Caco-2 (cell line): ENCODE measurements around the gene ZNHIT6. TPM values are rescaled to one million over a fixed set of nuclear protein-coding genes. Genes with fewer than 3 reads are reported as not detected.

Source experiments
- Bru-seq: library from RNA; stranded (reverse); fragments of 400-500 nt; gene quantifications from one replicate; lab custom pipeline; 2021; lab: Mats Ljungman, UMichigan
- BruChase-seq, 2 experiments: library from RNA; stranded (reverse); fragments of 400-500 nt; gene quantifications; one replicate each; lab custom pipeline; 2021; lab: Mats Ljungman, UMichigan
- BruUV-seq: library from RNA; stranded (reverse); fragments of 400-500 nt; replicated peaks from 2 replicates; lab custom pipeline; 2021; lab: Mats Ljungman, UMichigan
- CTCF ChIA-PET: fragments of 300-600 bp; sonication (Branson Sonifier 250); formaldehyde crosslinking; loops from one replicate; lab custom pipeline; 2022; ENCODE audit warnings: antibody characterized with exemption; lab: Charles Lee
- POLR2A ChIA-PET: fragments of 300-600 bp; sonication (Branson Sonifier 250); formaldehyde crosslinking; loops from one replicate; lab custom pipeline; 2022; ENCODE audit warnings: antibody characterized with exemption; lab: Charles Lee
- DNase-seq, 2 experiments: peaks; one replicate each; pipeline versions ENCODE4 v3.0.0 to v3.0.0-alpha.2; 2020 to 2022
- H3K27me3 ChIP-seq: replicated peaks from 2 replicates; pipeline ENCODE4 v1.6.0; 2011; ENCODE audit warnings: low read length; ENCODE audit not compliant: control insufficient read depth, insufficient read depth
- H3K36me3 ChIP-seq: 2 replicates; pipeline ENCODE4 v1.5.1; 2011; ENCODE audit warnings: low read length; ENCODE audit not compliant: control insufficient read depth, insufficient read depth
- H3K4me1 ChIP-seq: fragments of 250-450 bp; sonication (Bioruptor Pico); 2 replicates; pipeline ENCODE4 v1.5.1; 2020; ENCODE audit warnings: mild to moderate bottlenecking
- H3K4me3 ChIP-seq: 2 replicates; pipeline ENCODE4 v1.5.1; 2011; ENCODE audit warnings: low read depth, mild to moderate bottlenecking, control low read depth, low read length
- H3K9me3 ChIP-seq: fragments of 250-450 bp; sonication (Bioruptor Pico); 2 replicates; pipeline ENCODE4 v1.5.1; 2020; ENCODE audit warnings: mild to moderate bottlenecking, moderate library complexity
- H3K27ac Mint-ChIP-seq: one replicate; pipeline ENCODE4 v1.8.0; 2022; ENCODE audit warnings: mixed read lengths; ENCODE audit not compliant: unreplicated experiment
- H3K27me3 Mint-ChIP-seq: one replicate; pipeline ENCODE4 v1.8.0; 2022; ENCODE audit warnings: mixed read lengths; ENCODE audit not compliant: insufficient read depth, unreplicated experiment
- H3K36me3 Mint-ChIP-seq: one replicate; pipeline ENCODE4 v1.8.0; 2022; ENCODE audit warnings: mild to moderate bottlenecking, mixed read lengths; ENCODE audit not compliant: insufficient read depth, unreplicated experiment
- H3K4me1 Mint-ChIP-seq: one replicate; pipeline ENCODE4 v1.8.0; 2022; ENCODE audit warnings: low read depth, mixed read lengths; ENCODE audit not compliant: unreplicated experiment
- H3K4me3 Mint-ChIP-seq: one replicate; pipeline ENCODE4 v1.8.0; 2022; ENCODE audit warnings: mild to moderate bottlenecking, moderate library complexity, mixed read lengths; ENCODE audit not compliant: unreplicated experiment
- H3K9me3 Mint-ChIP-seq: one replicate; pipeline ENCODE4 v1.8.0; 2022; ENCODE audit warnings: mixed read lengths; ENCODE audit not compliant: unreplicated experiment
- CTCF ChIP-seq, 2 experiments: fragments of 200-600 bp in 1 of 2; IDR thresholded peaks; 1 replicate in 1 of 2; 2 replicates in 1 of 2; pipeline versions ENCODE4 v1.5.1 to v1.8.0; 2011 to 2022; ENCODE audit warnings: antibody characterized with exemption in 1 of 2, control low read depth in 1 of 2, inconsistent platforms in 1 of 2, low read depth in 1 of 2, low read length in 1 of 2, mild to moderate bottlenecking in 1 of 2, moderate library complexity in 1 of 2; ENCODE audit not compliant: insufficient read depth in 1 of 2, severe bottlenecking in 1 of 2, unreplicated experiment in 1 of 2
- intact Hi-C: fragments of 100-400 bp; cut with micrococcal nuclease; formaldehyde crosslinking; loops from one replicate; pipeline ENCODE4 v1.10.0; 2022; ENCODE audit not compliant: unreplicated experiment
- long read RNA-seq: library from polyadenylated mRNA; stranded (forward); transcript quantifications from one replicate; pipeline ENCODE4 v2.0.0, GENCODE V29; 2022
- total RNA-seq: library from RNA; stranded (reverse); gene quantifications from 2 replicates; pipeline ENCODE4 v1.2.3, GENCODE V29; 2022

The ZNHIT6 gene
- total RNA-seq, result 13.9 and 16.1 TPM in 2 replicates
- Bru-seq, nascent RNA, result percentile 71 among the genes with signal in this experiment
- percentile 70 among the genes with signal in this experiment for BruChase-seq, experiment 1, labeled RNA remaining after a 2-hour chase
- percentile 75 among the genes with signal in this experiment for BruChase-seq, experiment 2, labeled RNA remaining after a 6-hour chase
- long read RNA-seq, transcript ZNHIT6-201 (10 exons, 2,797 nt), result major isoform, 13 of 15 reads
- long read RNA-seq, partial matches to known transcripts, result 1 of 15 reads
- long read RNA-seq, other reads (novel, unspliced or antisense), result 1 of 15 reads

- peak; percentile 91 to 96 for DNase-seq
- no peaks in the 10 kb centered on the region for H3K4me1 ChIP-seq
- peaks cover 20% of the 10 kb centered on the region for H3K36me3 Mint-ChIP-seq
- intact Hi-C loops, result loop anchor here (1.0 to 5.0 kb wide), 3 partner anchors 101 to 401 kb away; no protein-coding TSS in a partner anchor
- H3K27me3 Mint-ChIP-seq, result no peaks in the 10 kb centered on the region
- H3K9me3 ChIP-seq, result no peaks in the 10 kb centered on the region
- TSS peak; percentile 70 for BruUV-seq
- no peak within 1 kb of the TSS for H3K4me3 Mint-ChIP-seq
- ChIA-PET CTCF (interaction anchor here (0.6 to 1.2 kb wide), 4 partner anchors 12 to 145 kb away, joined by 3 to 7 read pairs (median 4); no protein-coding TSS in a partner anchor), POLR2A (interaction anchor here (0.7 to 1.4 kb wide), 8 partner anchors 53 to 432 kb away, joined by 3 to 5 read pairs (median 3); partner anchors contain the start of genes BCL10 and CCN1)
- no peaks in the 10 kb centered on the region for H3K4me1 Mint-ChIP-seq
- peak within 1 kb of the TSS; percentile 82 for H3K4me3 ChIP-seq
- TF ChIP-seq CTCF (IDR thresholded peaks at IDR 0.05; ENCODE audit: insufficient read depth in 1 of 2, low read depth in 1 of 2, low read length in 1 of 2, severe bottlenecking in 1 of 2, unreplicated experiment in 1 of 2), result peak; percentile 39 to 50
- no peaks in the 10 kb centered on the region for H3K27me3 ChIP-seq
- H3K9me3 Mint-ChIP-seq, result no peaks in the 10 kb centered on the region
- no peaks in the 10 kb centered on the region; the same call in 1 of the 2 replicates for H3K36me3 ChIP-seq
- H3K27ac Mint-ChIP-seq, result no peak within 1 kb of the TSS
These were observed at the start of gene ZNHIT6 for GRCh38 chr1:85707990-85708828. Gene ZNHIT6 (minus strand): TSS chr1:85708433. CDS start chr1:85708284, 149 bp downstream.

GRCh38 chr1:85756864-85757263 lies 48.6 kb upstream of the ZNHIT6 start:
- ChIA-PET POLR2A (no interaction called here), CTCF (no interaction called here)
- intact Hi-C loops, result no loop called here
- no peak overlapping the region for H3K27ac Mint-ChIP-seq
- no peak overlapping the region for H3K4me3 ChIP-seq
- no peak overlapping the region for H3K4me3 Mint-ChIP-seq
- no peaks in the 10 kb centered on the region for H3K4me1 ChIP-seq
- no TSS peak for BruUV-seq
- H3K36me3 Mint-ChIP-seq, result no peaks in the 10 kb centered on the region
- TF ChIP-seq CTCF (IDR thresholded peaks at IDR 0.05; ENCODE audit: insufficient read depth in 1 of 2, low read depth in 1 of 2, low read length in 1 of 2, severe bottlenecking in 1 of 2, unreplicated experiment in 1 of 2), result no peak
- no peaks in the 10 kb centered on the region for H3K36me3 ChIP-seq
- H3K9me3 ChIP-seq, result no peaks in the 10 kb centered on the region
- H3K27me3 Mint-ChIP-seq, result no peaks in the 10 kb centered on the region
- no peak for DNase-seq
- H3K9me3 Mint-ChIP-seq, result no peaks in the 10 kb centered on the region
- no peaks in the 10 kb centered on the region for H3K4me1 Mint-ChIP-seq
- H3K27me3 ChIP-seq, result no peaks in the 10 kb centered on the region

GRCh38 chr1:85748120-85748519 lies 39.9 kb upstream of the ZNHIT6 start:
- Mint-ChIP-seq H3K9me3 (no peaks in the 10 kb centered on the region), H3K4me1 (no peaks in the 10 kb centered on the region), H3K4me3 (peak overlapping the region; percentile 43), H3K36me3 (no peaks in the 10 kb centered on the region), H3K27ac (no peak overlapping the region), H3K27me3 (no peaks in the 10 kb centered on the region)
- no peak for TF ChIP-seq CTCF (IDR thresholded peaks at IDR 0.05; ENCODE audit: insufficient read depth in 1 of 2, low read depth in 1 of 2, low read length in 1 of 2, severe bottlenecking in 1 of 2, unreplicated experiment in 1 of 2)
- H3K4me1 ChIP-seq, result no peaks in the 10 kb centered on the region
- ChIA-PET POLR2A (no interaction called here), CTCF (no interaction called here)
- BruUV-seq, result no TSS peak
- no peaks in the 10 kb centered on the region for H3K27me3 ChIP-seq
- intact Hi-C loops, result no loop called here
- no peaks in the 10 kb centered on the region for H3K36me3 ChIP-seq
- peak overlapping the region; percentile 12 for H3K4me3 ChIP-seq
- no peak for DNase-seq
- no peaks in the 10 kb centered on the region for H3K9me3 ChIP-seq
